Pancreas (tissue), 10 donors: ENCODE data around the gene ZDHHC14. TPM values are rescaled to one million over a fixed set of nuclear protein-coding genes. Genes with fewer than 3 reads are reported as not detected.
"Not testable (repeated sequence)": the region's sequence is repeated elsewhere in the genome, so short reads cannot be mapped to it uniquely, and the experiment has no call there.

Source experiments
- ATAC-seq, 4 donors: fragments of 200-7000 bp; cut with Tn5 transposase; one replicate each; pipeline versions ENCODE4 v1.8.0 to v1.9.1; 2020; ENCODE audit warnings: mild to moderate bottlenecking in 4 of 4, moderate library complexity in 4 of 4
- DNase-seq, 6 donors: peaks; one replicate each; pipeline ENCODE4 v3.0.0-alpha.2; 2020
- FAIRE-seq: peaks from 2 replicates; lab custom pipeline; 2012; peaks lifted over from hg19 to GRCh38; lab: Jason Lieb, UNC
- H3K27ac ChIP-seq, 4 donors: fragments of 200-600 bp; sonication (generic); 1 replicate in 3 of 4; 2 replicates in 1 of 4; pipeline versions ENCODE4 v1.5.0 to v1.8.0; 2020
- H3K27me3 ChIP-seq, 4 donors: fragments of 200-600 bp; one replicate each; pipeline ENCODE4 v1.8.0; 2021
- H3K36me3 ChIP-seq, 3 donors: fragments of 200-600 bp; sonication (generic) in 1 of 3; one replicate each; pipeline versions ENCODE4 v1.5.0 to v1.8.0; 2020 to 2021
- H3K4me1 ChIP-seq, 3 donors: fragments of 200-600 bp; one replicate each; pipeline ENCODE4 v1.8.0; 2021
- H3K4me3 ChIP-seq, 4 donors: fragments of 200-600 bp; sonication (generic) in 2 of 4; one replicate each; pipeline versions ENCODE4 v1.5.0 to v1.8.0; 2020 to 2021
- H3K9me3 ChIP-seq, 4 donors: fragments of 200-600 bp; one replicate each; pipeline ENCODE4 v1.8.0; 2021
- CTCF ChIP-seq, 4 donors: fragments of 200-600 bp; sonication (generic) in 3 of 4; IDR thresholded peaks; one replicate each; pipeline versions ENCODE4 v1.5.0 to v1.8.0; 2021; ENCODE audit warnings: antibody characterized with exemption in 4 of 4
- WGBS, 2 donors: extraction: QIAGEN DNeasy Blood & Tissue Kit; methylation state at CpG; one replicate each; pipeline ENCODE4 v1.1.7; 2013; 5-methylcytosine and 5-hydroxymethylcytosine counted together
- intact Hi-C, 3 donors: fragments of 100-400 bp; cut with DNase I; formaldehyde crosslinking; loops; one replicate each; pipeline versions ENCODE4 v1.11.1 to v1.14.2; 2022
- polyA plus RNA-seq, 2 donors: library from polyadenylated mRNA; stranded (reverse); fragments of 200-250 nt; gene quantifications; one replicate each; pipeline ENCODE4 v1.2.3, GENCODE V29; 2013
- total RNA-seq, 6 donors: library from RNA; stranded (reverse); fragmentation: NEBNext Ultra II Directional in 4 of 6; extraction: Animal tissue kit (Norgen Biotek cat#: 25700) in 4 of 6; gene quantifications; one replicate each; pipeline versions ENCODE4 v1.2.1 to v1.2.4, GENCODE V29; 2021 to 2023
- donor health status: healthy with polysubstance abuse.
- donor health status: DM: no; HTN: no; CAD: no; lungs with moderate emphysema.
- donor health status: DM: no; HTN: no; CAD: no.
- donor health status: control.
- donor health status: control.
- donor health status: Bipolar disorder and iron deficiency.
- donor health status: DM: yes; HTN: yes; CAD: no.
- donor health status: DM: no; HTN: no; CAD: no.
- donor health status: DM: no; HTN: no; CAD: no.
- donor health status: DM: yes; HTN: yes; CAD: no.

Gene ZDHHC14
- total and polyA plus RNA-seq, 8 donors: 3.1 to 9.9 (median 4.5) TPM

GRCh38 chr6:157571950-157572349 lies 191.0 kb downstream of the ZDHHC14 start:
- H3K4me1 ChIP-seq: no peaks in the 10 kb centered on the region
- intact Hi-C loops: no loop called here
- H3K4me3 ChIP-seq: no peak overlapping the region
- no peak for ATAC-seq
- no peaks in the 10 kb centered on the region for H3K9me3 ChIP-seq
- H3K27me3 ChIP-seq: no peaks in the 10 kb centered on the region
- 90 to 94% methylated on average over 5 of the region's 5 CpGs for WGBS, 2 donors
- H3K27ac ChIP-seq: no peak overlapping the region
- H3K36me3 ChIP-seq: no peaks in the 10 kb centered on the region
- no peak for FAIRE-seq
- DNase-seq: no peak
- TF ChIP-seq CTCF (IDR thresholded peaks at IDR 0.05): no peak

- no peak for TF ChIP-seq CTCF (IDR thresholded peaks at IDR 0.05)
- ATAC-seq (no peak), FAIRE-seq (no peak), DNase-seq (no peak)
- Histone ChIP-seq H3K36me3 (no peaks in the 10 kb centered on the region), H3K27ac (no peak overlapping the region), H3K9me3 (no peaks in the 10 kb centered on the region), H3K4me1 (no peaks in the 10 kb centered on the region), H3K4me3 (no peak overlapping the region), H3K27me3 (no peaks in the 10 kb centered on the region)
- 85 to 92% methylated on average over 5 of the region's 5 CpGs for WGBS, 2 donors
- intact Hi-C loops: no loop called here
Measured at GRCh38 chr6:157574851-157575424, 193.9 kb downstream of the ZDHHC14 start.

- ATAC-seq (no peak), FAIRE-seq (no peak), DNase-seq (no peak)
- no peak for TF ChIP-seq CTCF (IDR thresholded peaks at IDR 0.05)
- Histone ChIP-seq H3K27ac (no peak overlapping the region), H3K4me1 (no peaks in the 10 kb centered on the region), H3K27me3 (no peaks in the 10 kb centered on the region), H3K4me3 (no peak overlapping the region), H3K9me3 (no peaks in the 10 kb centered on the region), H3K36me3 (no peaks in the 10 kb centered on the region)
- WGBS, 2 donors: 87 to 96% methylated on average over 9 of the region's 9 CpGs
- intact Hi-C loops: no loop called here
Measured at GRCh38 chr6:157575436-157576145, 194.6 kb downstream of the ZDHHC14 start.

- H3K27ac ChIP-seq, H3K27me3 ChIP-seq, DNase-seq, H3K9me3 ChIP-seq, H3K4me1 ChIP-seq, ATAC-seq, H3K36me3 ChIP-seq, H3K4me3 ChIP-seq, intact Hi-C loops, FAIRE-seq: not testable (repeated sequence)
Measured at GRCh38 chr6:157576991-157577390, 196.0 kb downstream of the ZDHHC14 start.

GRCh38 chr6:157578527-157578926 lies 197.5 kb downstream of the ZDHHC14 start:
- ATAC-seq, intact Hi-C loops, DNase-seq, H3K4me1 ChIP-seq, H3K27me3 ChIP-seq, FAIRE-seq, H3K36me3 ChIP-seq, H3K4me3 ChIP-seq, H3K9me3 ChIP-seq: not testable (repeated sequence)
- 91 to 97% methylated on average over 2 of the region's 2 CpGs for WGBS, 2 donors
- H3K27ac ChIP-seq: peak overlapping the region in 1 of 4 donors; percentile 47

GRCh38 chr6:157579467-157580031 lies 198.6 kb downstream of the ZDHHC14 start:
- DNase-seq (no peak), ATAC-seq (peak; percentile 43 to 89 (median 80)), FAIRE-seq (no peak)
- no peak for TF ChIP-seq CTCF (IDR thresholded peaks at IDR 0.05)
- H3K27me3 ChIP-seq: no peaks in the 10 kb centered on the region
- no peaks in the 10 kb centered on the region for H3K9me3 ChIP-seq
- H3K4me3 ChIP-seq: no peak overlapping the region
- intact Hi-C loops: no loop called here
- 66% methylated on average over 3 of the region's 3 CpGs for WGBS, 2 donors
- no peaks in the 10 kb centered on the region for H3K4me1 ChIP-seq
- H3K36me3 ChIP-seq: no peaks in the 10 kb centered on the region
- H3K27ac ChIP-seq: peak overlapping the region in 3 of 4 donors; percentile 34 to 58 (median 47)
